ENCODE measurements around the gene CAV1. TPM values are rescaled to one million over a fixed set of nuclear protein-coding genes. Genes with fewer than 3 reads are reported as not detected.

Gene CAV1
- total and polyA plus RNA-seq, 2 of the 13 experiments (the other 11 are each of a cell fraction or from before 2014, with no cell fraction given) = 0.40 TPM; not detected in 1

DNA sequence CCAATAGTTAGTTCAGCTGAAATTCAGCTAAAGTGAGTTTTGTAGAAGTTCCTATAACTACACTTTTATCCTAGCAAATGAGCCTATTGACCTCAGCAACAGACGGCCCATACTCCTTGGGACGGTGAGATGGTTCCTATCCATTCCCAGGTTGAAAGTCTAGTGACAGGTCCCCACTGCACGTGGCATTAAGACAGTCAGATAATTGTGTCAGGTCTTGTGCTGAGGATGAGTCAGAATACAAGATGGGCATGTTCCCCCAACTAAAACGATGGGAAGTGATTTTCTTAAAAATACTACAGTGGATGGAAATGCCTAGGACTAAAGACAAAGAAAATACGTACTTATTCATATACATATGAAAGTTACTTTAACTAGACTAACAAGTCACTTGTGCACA lies 2.1 kb downstream of the CAV1 start:
- no peaks in the 10 kb centered on the region for H4K20me1 ChIP-seq (ENCODE audit: insufficient read depth, low read length)
- peaks cover 9 to 44% of the 10 kb centered on the region in 2 experiments for H3K27me3 ChIP-seq (ENCODE audit: control insufficient read depth in 1 of 2, insufficient read depth in 2 of 2, low read length in 2 of 2)
- no peaks in the 10 kb centered on the region for H3K36me3 ChIP-seq (replicated peaks in 1 of 2; ENCODE audit: control insufficient read depth in 1 of 2, insufficient read depth in 2 of 2, low read length in 2 of 2)
- H3K9me3 ChIP-seq (ENCODE audit: low read length) = no peaks in the 10 kb centered on the region
- intact Hi-C loops (cut with micrococcal nuclease; ENCODE audit: unreplicated experiment) = loop anchor here (1.0 to 10.0 kb wide), 4 partner anchors 269 to 390 kb away; no protein-coding TSS in a partner anchor
- CTCF ChIA-PET (ENCODE audit: low intra/inter-chr PET ratio, low total read pairs) = interaction anchor here (1.5 to 2.1 kb wide), 2 partner anchors 268 to 354 kb away, joined by 8 to 17 read pairs; no protein-coding TSS in a partner anchor
- FAIRE-seq = no peak
- no peak for DNase-seq (ENCODE audit: low spot score)
- 56% methylated on average over 5 of the region's 5 CpGs for WGBS (ENCODE audit: low lambda C conversion rate)
- H3K4me2 ChIP-seq (ENCODE audit: low read depth, low read length) = peak overlapping the region; percentile 93
- POLR2A ChIA-PET = no interaction called here
- no peak overlapping the region for H3K9ac ChIP-seq (ENCODE audit: insufficient read depth, low read depth, low read length)
- H3K79me2 ChIP-seq (ENCODE audit: insufficient read depth, low read length) = no peaks in the 10 kb centered on the region
- H3K27ac ChIP-seq (ENCODE audit: extremely low read length, insufficient read depth, low read length) = no peak overlapping the region
- no TSS peak for BruUV-seq (replicated peaks)
- peaks cover 21% of the 10 kb centered on the region for H3K4me1 ChIP-seq (ENCODE audit: insufficient read depth, low read length)
- H3K4me3 ChIP-seq (replicated peaks in 1 of 3; ENCODE audit: insufficient read depth in 1 of 3, low read depth in 2 of 3, low read length in 3 of 3) = no peak overlapping the region
- no peak overlapping the region for H2AFZ ChIP-seq (ENCODE audit: low read length)
- in situ Hi-C loops (cut with HindIII; ENCODE audit: extremely low pct_ligation_motif_present, low pct_unique_long_range_greater_than_20kb) = loop anchor here (5.0 to 10.0 kb wide), 2 partner anchors 270 to 352 kb away; no protein-coding TSS in a partner anchor
- no peak for ATAC-seq
- TF ChIP-seq KMT2B (CRISPR knock-in tag; IDR thresholded peaks at IDR 0.05) = no peak
- TF ChIP-seq ZNF160 (CRISPR knock-in tag; IDR thresholded peaks at IDR 0.05) = no peak
- TF ChIP-seq, protein P1, sequence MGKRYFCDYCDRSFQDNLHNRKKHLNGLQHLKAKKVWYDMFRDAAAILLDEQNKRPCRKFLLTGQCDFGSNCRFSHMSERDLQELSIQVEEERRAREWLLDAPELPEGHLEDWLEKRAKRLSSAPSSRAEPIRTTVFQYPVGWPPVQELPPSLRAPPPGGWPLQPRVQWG (CRISPR knock-in tag; IDR thresholded peaks at IDR 0.05; ENCODE audit: borderline replicate concordance, low read depth) = no peak
- no peak for TF ChIP-seq HCFC1 (IDR thresholded peaks at IDR 0.05; ENCODE audit: low read depth, low read length)
- TF ChIP-seq ZNF674 (CRISPR knock-in tag; IDR thresholded peaks at IDR 0.05; ENCODE audit: low read depth) = no peak
- TF ChIP-seq ZNF30 (CRISPR knock-in tag; IDR thresholded peaks at IDR 0.05) = no peak
- TF ChIP-seq, protein P2, sequence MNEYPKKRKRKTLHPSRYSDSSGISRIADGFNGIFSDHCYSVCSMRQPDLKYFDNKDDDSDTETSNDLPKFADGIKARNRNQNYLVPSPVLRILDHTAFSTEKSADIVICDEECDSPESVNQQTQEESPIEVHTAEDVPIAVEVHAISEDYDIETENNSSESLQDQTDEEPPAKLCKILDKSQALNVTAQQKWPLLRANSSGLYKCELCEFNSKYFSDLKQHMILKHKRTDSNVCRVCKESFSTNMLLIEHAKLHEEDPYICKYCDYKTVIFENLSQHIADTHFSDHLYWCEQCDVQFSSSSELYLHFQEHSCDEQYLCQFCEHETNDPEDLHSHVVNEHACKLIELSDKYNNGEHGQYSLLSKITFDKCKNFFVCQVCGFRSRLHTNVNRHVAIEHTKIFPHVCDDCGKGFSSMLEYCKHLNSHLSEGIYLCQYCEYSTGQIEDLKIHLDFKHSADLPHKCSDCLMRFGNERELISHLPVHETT (CRISPR knock-in tag; conservative IDR thresholded peaks at IDR 0.05) = no peak
- TF ChIP-seq, protein P3, sequence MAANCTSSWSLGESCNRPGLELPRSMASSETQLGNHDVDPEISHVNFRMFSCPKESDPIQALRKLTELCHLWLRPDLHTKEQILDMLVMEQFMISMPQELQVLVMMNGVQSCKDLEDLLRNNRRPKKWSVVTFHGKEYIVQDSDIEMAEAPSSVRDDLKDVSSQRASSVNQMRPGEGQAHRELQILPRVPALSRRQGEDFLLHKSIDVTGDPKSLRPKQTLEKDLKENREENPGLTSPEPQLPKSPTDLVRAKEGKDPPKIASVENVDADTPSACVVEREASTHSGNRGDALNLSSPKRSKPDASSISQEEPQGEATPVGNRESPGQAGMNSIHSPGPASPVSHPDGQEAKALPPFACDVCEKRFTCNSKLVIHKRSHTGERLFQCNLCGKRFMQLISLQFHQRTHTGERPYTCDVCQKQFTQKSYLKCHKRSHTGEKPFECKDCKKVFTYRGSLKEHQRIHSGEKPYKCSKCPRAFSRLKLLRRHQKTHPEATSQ (CRISPR knock-in tag; IDR thresholded peaks at IDR 0.05; ENCODE audit: borderline replicate concordance) = no peak
- TF ChIP-seq ZNF101 (CRISPR knock-in tag; IDR thresholded peaks at IDR 0.05; ENCODE audit: borderline replicate concordance, low read depth) = no peak
- TF ChIP-seq, protein P4, sequence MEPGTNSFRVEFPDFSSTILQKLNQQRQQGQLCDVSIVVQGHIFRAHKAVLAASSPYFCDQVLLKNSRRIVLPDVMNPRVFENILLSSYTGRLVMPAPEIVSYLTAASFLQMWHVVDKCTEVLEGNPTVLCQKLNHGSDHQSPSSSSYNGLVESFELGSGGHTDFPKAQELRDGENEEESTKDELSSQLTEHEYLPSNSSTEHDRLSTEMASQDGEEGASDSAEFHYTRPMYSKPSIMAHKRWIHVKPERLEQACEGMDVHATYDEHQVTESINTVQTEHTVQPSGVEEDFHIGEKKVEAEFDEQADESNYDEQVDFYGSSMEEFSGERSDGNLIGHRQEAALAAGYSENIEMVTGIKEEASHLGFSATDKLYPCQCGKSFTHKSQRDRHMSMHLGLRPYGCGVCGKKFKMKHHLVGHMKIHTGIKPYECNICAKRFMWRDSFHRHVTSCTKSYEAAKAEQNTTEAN (CRISPR knock-in tag; conservative IDR thresholded peaks at IDR 0.05) = no peak
- no peak for TF ChIP-seq ZNF83 (CRISPR knock-in tag; IDR thresholded peaks at IDR 0.05; ENCODE audit: borderline replicate concordance)
- TF ChIP-seq NPAS2 (CRISPR knock-in tag; IDR thresholded peaks at IDR 0.05; ENCODE audit: borderline replicate concordance) = no peak
- TF ChIP-seq, protein P5, sequence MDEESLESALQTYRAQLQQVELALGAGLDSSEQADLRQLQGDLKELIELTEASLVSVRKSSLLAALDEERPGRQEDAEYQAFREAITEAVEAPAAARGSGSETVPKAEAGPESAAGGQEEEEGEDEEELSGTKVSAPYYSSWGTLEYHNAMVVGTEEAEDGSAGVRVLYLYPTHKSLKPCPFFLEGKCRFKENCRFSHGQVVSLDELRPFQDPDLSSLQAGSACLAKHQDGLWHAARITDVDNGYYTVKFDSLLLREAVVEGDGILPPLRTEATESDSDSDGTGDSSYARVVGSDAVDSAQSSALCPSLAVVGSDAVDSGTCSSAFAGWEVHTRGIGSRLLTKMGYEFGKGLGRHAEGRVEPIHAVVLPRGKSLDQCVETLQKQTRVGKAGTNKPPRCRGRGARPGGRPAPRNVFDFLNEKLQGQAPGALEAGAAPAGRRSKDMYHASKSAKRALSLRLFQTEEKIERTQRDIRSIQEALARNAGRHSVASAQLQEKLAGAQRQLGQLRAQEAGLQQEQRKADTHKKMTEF (CRISPR knock-in tag; IDR thresholded peaks at IDR 0.05) = no peak
- no peak for TF ChIP-seq HNF4G (IDR thresholded peaks at IDR 0.05; ENCODE audit: borderline replicate concordance, low read depth, low read length)
- TF ChIP-seq HNF4G (CRISPR knock-in tag; IDR thresholded peaks at IDR 0.05; ENCODE audit: borderline replicate concordance, low read depth) = no peak
- TF ChIP-seq, protein P6, sequence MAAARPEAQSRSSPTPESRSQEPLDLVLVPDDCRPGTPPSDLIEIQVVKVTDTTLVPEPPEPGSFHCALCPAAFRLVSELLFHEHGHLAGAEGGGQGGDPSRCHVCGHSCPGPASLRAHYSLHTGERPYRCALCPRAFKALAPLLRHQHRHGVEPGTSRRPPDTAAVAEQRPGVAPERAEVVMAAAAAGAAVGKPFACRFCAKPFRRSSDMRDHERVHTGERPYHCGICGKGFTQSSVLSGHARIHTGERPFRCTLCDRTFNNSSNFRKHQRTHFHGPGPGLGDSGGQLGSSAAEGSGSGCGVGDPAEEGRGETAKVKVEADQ (CRISPR knock-in tag; IDR thresholded peaks at IDR 0.05; ENCODE audit: borderline replicate concordance) = no peak
- no peak for TF ChIP-seq ZBTB38 (CRISPR knock-in tag; IDR thresholded peaks at IDR 0.05)
- no peak for TF ChIP-seq ZNF782 (CRISPR knock-in tag; IDR thresholded peaks at IDR 0.05; ENCODE audit: borderline replicate concordance)

Measured in HepG2 (cell line).